Upper lobe of left lung (tissue), 6 donors: ENCODE measurements around the gene RBFOX2. TPM values are rescaled to one million over a fixed set of nuclear protein-coding genes. Genes with fewer than 3 reads are reported as not detected.

ENCODE experiments used
- ATAC-seq, 2 donors: fragments of 200-7000 bp; cut with Tn5 transposase; one replicate each; pipeline ENCODE4 v1.9.1; 2022; ENCODE audit warnings: mild to moderate bottlenecking in 2 of 2, moderate library complexity in 2 of 2; ENCODE audit not compliant: low FRiP score in 2 of 2
- DNase-seq, 2 donors: peaks; one replicate each; pipeline ENCODE4 v3.0.0-alpha.2; 2019 to 2020
- H3K27ac ChIP-seq, 4 donors: fragments of 200-600 bp; sonication (generic); one replicate each; pipeline ENCODE4 v1.5.1; 2016 to 2019
- H3K27me3 ChIP-seq, 4 donors: fragments of 200-600 bp; sonication (generic); one replicate each; pipeline ENCODE4 v1.5.1; 2017 to 2019
- H3K36me3 ChIP-seq, 4 donors: fragments of 200-600 bp; sonication (generic); one replicate each; pipeline ENCODE4 v1.5.1; 2016 to 2019
- H3K4me1 ChIP-seq, 4 donors: fragments of 200-600 bp; sonication (generic); one replicate each; pipeline ENCODE4 v1.5.1; 2018 to 2019
- H3K4me3 ChIP-seq, 4 donors: fragments of 200-600 bp; sonication (generic); one replicate each; pipeline ENCODE4 v1.5.1; 2017 to 2019; ENCODE audit warnings: mild to moderate bottlenecking in 2 of 4, moderate library complexity in 1 of 4
- H3K9me3 ChIP-seq, 4 donors: fragments of 200-600 bp; sonication (generic); one replicate each; pipeline ENCODE4 v1.5.1; 2018 to 2019
- CTCF ChIP-seq, 6 experiments: fragments of 450-650 bp in 4 of 6; fragments of 200-600 bp in 2 of 6; sonication (generic) in 2 of 6; IDR thresholded peaks; one replicate each; pipeline ENCODE4 v1.5.1; 2016 to 2019; ENCODE audit warnings: antibody characterized with exemption in 6 of 6
- EP300 ChIP-seq, 4 donors: sonication (generic); formaldehyde crosslinking; IDR thresholded peaks; one replicate each; pipeline ENCODE4 v1.5.1; 2017; ENCODE audit warnings: antibody characterized with exemption in 4 of 4, control low read depth in 2 of 4
- POLR2A ChIP-seq, 4 donors: fragments of 450-650 bp; IDR thresholded peaks; one replicate each; pipeline ENCODE4 v1.5.1; 2016 to 2017; ENCODE audit warnings: antibody characterized with exemption in 4 of 4, mild to moderate bottlenecking in 2 of 4
- POLR2AphosphoS5 ChIP-seq, 2 donors: sonication (generic); formaldehyde crosslinking; IDR thresholded peaks; one replicate each; pipeline ENCODE4 v1.5.1; 2017; ENCODE audit warnings: antibody characterized with exemption in 2 of 2
- whole genome bisulfite sequencing, 2 donors: methylation state at CpG; one replicate each; pipeline ENCODE4 v1.1.5; 2017 to 2018; 5-methylcytosine and 5-hydroxymethylcytosine counted together
- total RNA-seq, 6 donors: library from RNA; depleted of rRNA in 4 of 6; stranded (reverse); fragments of >200 nt in 4 of 6; gene quantifications; one replicate each; pipeline versions ENCODE4 v1.1.0 to v1.2.1, GENCODE V29; 2016 to 2021
- donor health status: DM: no; HTN: no; CAD: no; lungs with moderate emphysema.
- donor health status: DM: no; HTN: yes; CAD: no; lungs with severe emphysema.

Gene RBFOX2
- total RNA-seq, 6 donors from 2014 or later, result 47.8 to 86.4 (median 54.5) TPM

- Histone ChIP-seq H3K9me3 (no peaks in the 10 kb centered on the region), H3K36me3 (no peaks in the 10 kb centered on the region), H3K27me3 (no peaks in the 10 kb centered on the region), H3K4me1 (peaks cover 6 to 12% (median 9%) of the 10 kb centered on the region in 4 donors), H3K4me3 (no peak overlapping the region), H3K27ac (no peak overlapping the region)
- TF ChIP-seq POLR2AphosphoS5 (IDR thresholded peaks at IDR 0.05), result no peak
- DNase-seq, result no peak
- no peak for ATAC-seq
- 83% methylated on average over 3 of the region's 3 CpGs for WGBS, 2 donors
Measured at GRCh38 chr22:35985371-35985770, 43.3 kb downstream of the RBFOX2 start.

GRCh38 chr22:35984183-35985175 is 44.1 kb downstream of the RBFOX2 start:
- TF ChIP-seq POLR2A (IDR thresholded peaks at IDR 0.05) (no peak), EP300 (IDR thresholded peaks at IDR 0.05) (no peak), POLR2AphosphoS5 (IDR thresholded peaks at IDR 0.05) (no peak), CTCF (IDR thresholded peaks at IDR 0.05) (no peak)
- H3K9me3 ChIP-seq, result no peaks in the 10 kb centered on the region
- ATAC-seq (no peak), DNase-seq (no peak)
- H3K4me3 ChIP-seq, result no peak overlapping the region
- WGBS, 2 donors, result 75 to 87% methylated on average over 4 of the region's 4 CpGs
- H3K27me3 ChIP-seq, result no peaks in the 10 kb centered on the region
- no peak overlapping the region for H3K27ac ChIP-seq
- peaks cover 6 to 12% (median 9%) of the 10 kb centered on the region in 4 donors for H3K4me1 ChIP-seq
- H3K36me3 ChIP-seq, result no peaks in the 10 kb centered on the region

- H3K9me3 ChIP-seq, result no peaks in the 10 kb centered on the region
- no peak overlapping the region for H3K4me3 ChIP-seq
- peaks cover 8 to 10% (median 9%) of the 10 kb centered on the region in 4 donors for H3K4me1 ChIP-seq
- no peak overlapping the region for H3K27ac ChIP-seq
- no peak for DNase-seq
- no peak for ATAC-seq
- no peaks in the 10 kb centered on the region for H3K36me3 ChIP-seq
- H3K27me3 ChIP-seq, result no peaks in the 10 kb centered on the region
- TF ChIP-seq CTCF (IDR thresholded peaks at IDR 0.05), result no peak
- 95 to 96% methylated on average over 1 of the region's 1 CpG for WGBS, 2 donors
Measured at GRCh38 chr22:35981900-35982299, 46.7 kb downstream of the RBFOX2 start.

DNA sequence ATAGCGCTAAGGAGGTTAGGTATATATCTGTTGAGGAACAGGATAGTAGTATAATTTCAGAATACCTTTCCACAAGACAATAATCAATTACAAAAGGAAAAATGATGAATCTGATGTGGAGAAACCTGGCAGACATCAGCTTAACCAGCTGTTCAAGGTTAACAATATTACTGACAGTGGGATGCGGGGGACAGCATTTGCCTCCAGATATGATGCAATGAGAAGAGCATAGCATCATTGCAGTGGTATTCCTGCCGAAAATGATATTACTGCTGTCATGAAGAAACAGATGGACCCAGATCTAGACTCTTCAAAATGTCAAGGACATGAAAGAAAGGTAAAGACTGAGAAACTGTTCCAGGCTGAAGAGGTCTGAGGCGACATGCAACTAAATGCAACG is 49.7 kb downstream of the RBFOX2 start:
- Histone ChIP-seq H3K36me3 (no peaks in the 10 kb centered on the region), H3K4me3 (no peak overlapping the region), H3K27ac (no peak overlapping the region), H3K9me3 (no peaks in the 10 kb centered on the region), H3K27me3 (no peaks in the 10 kb centered on the region), H3K4me1 (peaks cover 11 to 18% (median 15%) of the 10 kb centered on the region in 4 donors)
- DNase-seq, result no peak
- 89% methylated on average over 5 of the region's 5 CpGs for WGBS, 2 donors
- TF ChIP-seq POLR2A (IDR thresholded peaks at IDR 0.05) (no peak), CTCF (IDR thresholded peaks at IDR 0.05) (no peak), EP300 (IDR thresholded peaks at IDR 0.05) (no peak), POLR2AphosphoS5 (IDR thresholded peaks at IDR 0.05) (no peak)
- no peak for ATAC-seq

DNA sequence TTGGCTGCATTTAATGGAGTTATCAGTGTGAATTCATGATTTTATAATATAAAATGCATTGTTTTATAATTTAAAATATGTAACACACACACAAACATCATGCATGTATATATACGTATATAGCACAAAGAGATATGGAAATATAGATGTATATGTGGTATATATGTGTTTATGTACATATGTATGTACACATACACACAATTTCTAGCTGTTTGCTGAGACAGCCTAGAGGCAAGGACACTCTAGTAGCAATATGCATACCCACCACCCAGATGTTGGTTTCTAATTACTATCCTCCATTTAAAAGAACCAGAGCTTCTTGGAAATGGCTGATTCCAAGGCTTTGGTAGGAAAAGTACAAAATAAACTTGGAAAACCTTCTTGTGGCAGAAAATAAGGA is 50.4 kb downstream of the RBFOX2 start:
- Histone ChIP-seq H3K4me3 (no peak overlapping the region), H3K9me3 (no peaks in the 10 kb centered on the region), H3K36me3 (no peaks in the 10 kb centered on the region), H3K27me3 (no peaks in the 10 kb centered on the region), H3K27ac (no peak overlapping the region), H3K4me1 (peaks cover 18 to 24% (median 21%) of the 10 kb centered on the region in 4 donors)
- DNase-seq (no peak), ATAC-seq (no peak)
- TF ChIP-seq CTCF (IDR thresholded peaks at IDR 0.05) (no peak), POLR2AphosphoS5 (IDR thresholded peaks at IDR 0.05) (no peak), POLR2A (IDR thresholded peaks at IDR 0.05) (no peak), EP300 (IDR thresholded peaks at IDR 0.05) (no peak)
- 89% methylated on average over 1 of the region's 1 CpG for WGBS, 2 donors
